HG03571 (cell line): ENCODE results near the gene CGB8.
"Not testable (repeated sequence)": the region's sequence is repeated elsewhere in the genome, so short reads cannot be mapped to it uniquely, and the experiment has no call there.

Experiments used
- ATAC-seq: cut with Tn5 transposase; IDR thresholded peaks from one replicate; pipeline ENCODE4 v1.9.1; 2021; ENCODE audit not compliant: unreplicated experiment

CGB8 gene

DNA sequence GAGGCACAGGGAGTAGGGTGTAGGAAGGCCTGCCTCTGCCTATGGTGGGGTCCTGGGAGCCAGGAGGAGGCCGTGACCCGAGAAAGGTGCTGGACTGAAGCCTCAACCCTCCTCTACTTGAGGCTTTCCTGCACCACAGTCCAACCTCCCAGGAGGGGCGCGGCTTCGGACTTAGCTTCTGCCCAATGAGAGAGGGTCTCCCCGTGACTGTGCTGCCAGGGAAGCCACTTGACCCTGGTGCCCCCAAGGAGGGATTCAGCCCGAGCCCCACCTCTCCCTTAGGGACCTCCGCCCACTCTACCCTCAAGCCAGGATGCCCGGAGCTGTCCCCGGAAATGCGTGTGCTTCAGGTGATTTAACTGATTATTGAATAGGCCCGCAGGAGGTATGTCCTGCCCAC, at the start of gene CGB8:
CGB8 (minus strand) TSS at position 101 of the 400 bp plus-strand sequence. CDS start 372 bp downstream, outside the sequence.
- not testable (repeated sequence) for ATAC-seq

DNA sequence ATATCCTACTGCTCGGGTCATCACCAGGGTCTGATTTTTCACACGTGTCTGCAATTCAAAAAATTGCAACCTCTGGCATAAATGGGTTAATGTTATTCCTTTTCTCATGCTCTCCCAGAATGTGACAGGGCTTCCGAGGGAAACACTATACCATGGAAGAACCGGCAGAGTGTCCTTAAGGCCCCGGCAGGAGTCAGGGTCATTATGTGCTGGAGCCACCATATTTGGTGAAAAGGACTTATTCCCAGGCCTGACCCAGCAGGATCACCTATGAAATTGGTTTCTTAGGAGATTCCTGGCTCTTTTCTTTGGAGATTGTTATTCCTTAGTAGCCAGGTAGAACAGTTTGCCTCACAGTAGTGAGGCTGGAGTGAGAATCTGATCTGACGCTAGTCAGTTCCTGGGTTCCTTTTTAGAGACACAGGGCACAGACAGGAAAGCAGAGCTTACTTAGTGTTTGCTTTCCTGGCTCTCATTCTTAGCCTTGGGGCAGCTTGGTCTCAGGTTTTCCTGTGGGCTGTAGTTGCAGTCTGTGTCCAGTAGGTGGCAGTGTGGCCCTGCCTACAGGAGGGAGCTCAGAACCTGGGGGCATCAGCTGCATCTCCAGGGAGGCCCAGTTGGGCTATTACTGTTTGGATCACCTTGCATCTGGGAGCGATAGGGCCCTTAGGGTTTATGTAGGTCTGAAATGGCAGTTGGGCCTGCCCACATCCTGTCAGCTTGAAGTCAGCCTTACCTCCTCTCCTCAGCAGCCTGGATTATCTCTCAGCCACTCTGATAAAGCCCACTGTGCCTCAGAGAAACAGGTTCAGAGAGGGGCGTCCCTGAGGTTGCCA, 48.8 kb upstream of the CGB8 start:
- no peak for ATAC-seq

DNA sequence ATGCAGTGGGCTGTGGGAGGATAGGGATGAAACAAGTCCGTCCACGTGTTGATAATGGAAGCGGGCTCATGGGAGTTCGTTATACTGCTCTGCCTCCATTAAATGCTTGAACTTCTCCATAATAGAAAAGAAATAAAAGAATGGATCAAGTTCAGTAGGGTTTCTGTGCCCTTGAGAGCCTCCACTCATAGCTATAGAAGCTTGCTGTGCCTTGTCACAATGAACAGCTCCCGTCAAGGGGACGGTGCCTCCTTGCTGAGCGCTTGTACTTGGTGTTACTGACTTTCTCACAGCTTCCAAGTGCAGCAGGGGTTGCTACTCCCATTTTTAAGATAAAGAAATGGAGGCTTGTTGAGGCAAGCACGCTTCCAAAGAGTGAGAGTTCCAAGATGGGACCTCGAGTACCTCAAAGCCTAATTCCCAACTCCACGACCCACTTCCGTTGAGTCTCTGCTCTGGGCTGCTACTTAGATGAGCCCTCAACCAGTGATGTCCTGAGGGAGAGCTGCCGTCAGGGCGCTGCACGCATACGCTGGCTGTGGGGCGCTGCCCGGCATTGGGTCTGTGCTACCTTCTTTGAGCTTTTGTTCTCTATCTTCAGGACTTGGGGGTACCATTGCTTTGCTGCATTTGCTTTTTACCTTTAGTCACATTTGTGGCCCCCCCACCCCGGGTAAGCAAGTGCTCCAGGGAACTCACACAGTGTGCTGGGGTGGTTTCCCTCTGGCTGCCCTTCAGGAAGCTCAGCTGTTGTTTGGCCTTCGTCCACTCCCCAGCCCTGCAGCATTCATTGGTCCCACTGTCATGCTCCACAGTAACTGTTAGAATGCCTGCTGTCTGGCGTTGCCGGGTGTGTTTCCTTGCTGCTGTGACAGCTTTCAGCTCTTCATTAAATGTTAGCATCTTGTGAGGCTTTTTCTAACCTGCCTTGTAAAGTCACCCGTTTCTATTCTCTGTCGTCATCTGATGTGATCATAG, 45.9 kb upstream of the CGB8 start:
- ATAC-seq: no peak

- ATAC-seq: no peak
These were observed 43.8 kb upstream of the CGB8 start for GRCh38 chr19:49092686-49093085.

DNA sequence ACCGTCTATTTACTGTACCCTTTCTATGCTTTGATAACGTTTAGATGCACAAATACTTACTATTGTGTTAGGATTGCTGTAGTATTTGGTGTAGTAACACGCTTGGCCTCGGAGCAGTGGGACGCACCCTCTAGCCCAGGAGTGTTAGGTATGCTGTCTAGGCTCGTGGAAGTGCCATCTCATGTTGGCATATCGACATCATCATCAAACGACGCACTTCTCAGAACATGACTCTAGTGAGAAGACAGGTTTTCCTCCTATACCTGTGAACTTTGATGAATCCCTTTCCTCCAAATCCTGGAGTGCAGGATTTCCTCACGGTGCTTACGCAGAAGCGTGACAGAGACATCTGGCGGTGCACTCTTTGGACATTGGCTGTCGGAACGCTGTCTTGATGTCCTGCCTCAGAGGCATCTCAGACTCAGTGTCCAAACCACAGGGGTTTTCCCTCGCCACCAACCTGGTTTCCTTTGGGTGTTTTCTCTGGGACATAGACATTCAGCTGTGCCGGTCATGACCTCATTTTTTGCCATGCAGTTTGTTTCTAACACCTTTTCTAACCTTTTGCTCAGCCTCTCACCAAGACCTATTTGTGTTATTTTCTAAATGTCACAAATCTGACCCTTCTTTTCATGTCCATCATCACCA, 42.6 kb upstream of the CGB8 start:
- ATAC-seq: no peak

- ATAC-seq: no peak
These were observed 37.4 kb upstream of the CGB8 start for GRCh38 chr19:49086296-49086695.

DNA sequence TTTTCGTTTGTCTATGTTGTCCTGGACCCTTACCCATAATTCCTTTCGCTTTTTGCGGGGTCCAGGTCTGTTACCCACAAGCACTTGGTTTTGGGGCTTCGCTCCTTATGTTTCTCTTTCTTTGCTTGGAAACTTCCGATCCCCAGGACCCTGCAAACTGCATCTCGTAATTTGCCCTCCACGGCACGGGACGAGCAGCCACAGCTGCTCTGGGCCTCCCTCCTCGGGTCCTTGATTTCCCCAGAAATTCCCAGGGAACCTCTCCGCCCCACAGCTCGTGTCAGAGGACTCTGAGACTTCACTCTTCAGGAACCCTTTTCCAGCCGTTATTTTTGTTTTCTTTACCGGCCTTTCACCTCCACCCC, 36.9 kb upstream of the CGB8 start:
- no peak for ATAC-seq

GRCh38 chr19:49085020-49085867, 36.3 kb upstream of the CGB8 start, which contains the start of gene SNRNP70:
Gene SNRNP70, plus strand, starts transcription at chr19:49085451. Its CDS starts 964 bp downstream, at chr19:49086415.
- peak; percentile 73 for ATAC-seq

- no peak for ATAC-seq
These were observed 35.5 kb upstream of the CGB8 start for GRCh38 chr19:49084206-49085019.

DNA sequence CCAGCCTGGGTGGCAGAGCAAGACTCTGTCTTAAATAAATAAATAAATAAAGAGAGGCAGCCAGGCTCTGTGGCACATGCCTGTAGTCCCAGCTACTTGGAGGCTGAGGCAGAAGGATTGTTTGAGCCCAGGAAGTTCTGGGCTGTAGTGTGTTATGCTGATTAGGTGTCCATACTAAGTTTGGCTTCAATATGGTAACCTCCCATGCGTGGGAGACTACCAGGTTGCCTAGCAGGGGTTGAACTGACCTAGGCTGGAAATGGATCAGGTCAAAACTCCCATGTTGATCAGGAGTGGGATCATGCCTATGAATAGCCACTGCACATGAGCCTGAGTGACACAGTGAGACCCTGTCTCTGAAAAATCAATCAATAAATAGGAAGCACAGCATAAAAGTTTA, 32.4 kb upstream of the CGB8 start:
- no peak for ATAC-seq

DNA sequence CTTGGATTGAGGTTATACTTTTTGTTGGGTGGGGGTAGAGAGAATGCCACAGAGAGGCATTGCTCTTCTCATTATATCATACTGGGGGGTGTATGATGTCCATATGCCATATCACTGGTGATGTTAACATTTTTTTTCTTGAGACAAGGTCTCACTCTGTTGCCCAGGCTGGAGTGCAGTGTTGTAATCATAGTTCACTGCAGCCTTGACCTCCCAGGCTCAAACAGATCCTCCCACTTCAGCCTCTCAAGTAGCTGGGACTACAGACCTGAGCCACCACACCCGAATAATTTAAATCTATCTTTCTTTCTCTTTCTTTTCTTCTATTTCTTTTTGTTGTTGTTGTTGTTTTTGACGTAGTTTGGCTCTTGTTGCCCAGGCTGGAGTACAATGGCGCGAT, 31.5 kb upstream of the CGB8 start:
- no peak for ATAC-seq

GRCh38 chr19:49074869-49075268, 26.0 kb upstream of the CGB8 start:
- not testable (repeated sequence) for ATAC-seq

DNA sequence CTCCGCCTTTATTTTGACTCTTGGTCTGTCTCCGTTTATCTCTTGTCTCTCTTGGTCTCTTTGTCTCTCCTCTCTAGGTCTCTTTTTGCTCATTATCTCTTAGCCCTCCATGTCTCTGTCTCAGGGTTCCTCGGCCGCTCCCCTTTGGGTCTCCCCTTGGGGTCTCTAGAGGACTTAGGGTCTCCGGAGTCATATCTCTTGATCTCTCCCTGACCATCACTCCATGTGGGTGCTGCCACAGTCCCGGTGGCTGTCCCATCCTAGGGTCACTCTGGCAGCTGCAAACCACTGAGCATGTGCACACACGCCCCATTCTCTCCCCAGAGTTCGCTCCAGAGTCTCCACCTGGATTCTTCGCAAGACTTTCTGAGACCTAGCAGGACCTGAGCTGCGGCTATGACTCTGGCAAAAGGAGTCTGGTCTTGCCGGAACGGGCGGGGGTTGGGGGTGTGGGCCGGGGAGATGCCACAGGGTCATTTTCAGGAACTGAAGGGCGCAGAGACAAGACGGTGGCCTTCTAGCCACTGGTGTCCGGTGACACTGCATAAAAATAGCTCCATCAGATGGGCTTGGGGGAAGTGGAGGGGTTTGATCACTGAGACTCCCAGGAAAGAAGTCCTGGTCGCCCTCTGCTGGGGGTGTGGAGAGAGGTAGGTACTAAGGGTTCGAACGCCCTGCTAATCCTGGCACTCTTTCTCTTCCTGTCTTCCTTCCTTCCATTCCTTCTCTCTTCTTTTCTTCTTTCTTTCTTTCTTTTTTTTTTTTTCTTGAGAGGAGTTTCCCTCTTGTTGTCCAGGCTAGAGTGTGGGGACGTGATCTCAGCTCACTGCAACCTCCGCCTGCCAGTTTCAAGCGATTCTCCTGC, 24.8 kb upstream of the CGB8 start:
- ATAC-seq: no peak

DNA sequence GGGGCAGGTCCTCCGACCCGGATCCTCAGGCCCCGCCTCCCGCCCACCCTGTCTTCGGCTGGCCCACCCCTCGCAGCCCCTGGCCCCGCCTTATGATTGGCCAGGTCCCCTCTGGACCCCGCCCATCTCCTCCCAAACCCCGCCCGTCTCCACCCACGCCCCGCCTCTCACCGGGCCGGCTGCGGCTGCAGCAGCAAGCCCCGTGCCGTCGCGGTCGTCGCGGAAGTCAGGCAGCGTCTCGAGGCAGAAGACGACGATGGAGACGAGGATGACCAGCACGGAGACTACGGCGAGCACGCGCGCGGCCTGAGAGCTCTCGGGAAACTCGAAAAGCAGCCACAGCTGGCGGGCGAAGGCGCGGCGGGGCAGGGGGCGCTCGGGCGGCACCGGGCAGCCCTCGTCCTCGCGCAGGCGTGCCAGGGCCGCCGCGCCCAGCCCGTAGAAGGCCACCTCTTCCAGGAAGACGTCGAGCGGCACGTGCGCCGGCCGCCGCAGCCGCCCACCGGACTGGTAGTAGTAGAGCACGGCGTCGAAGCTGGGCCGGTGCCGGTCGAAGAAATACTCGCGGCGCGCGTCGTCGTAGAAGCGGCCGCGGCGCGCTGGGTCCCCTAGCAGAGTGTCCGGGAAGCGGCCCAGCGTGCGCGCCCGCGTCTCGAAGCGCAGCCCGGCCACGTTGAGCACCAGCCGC, 23.1 kb upstream of the CGB8 start:
- ATAC-seq: no peak

DNA sequence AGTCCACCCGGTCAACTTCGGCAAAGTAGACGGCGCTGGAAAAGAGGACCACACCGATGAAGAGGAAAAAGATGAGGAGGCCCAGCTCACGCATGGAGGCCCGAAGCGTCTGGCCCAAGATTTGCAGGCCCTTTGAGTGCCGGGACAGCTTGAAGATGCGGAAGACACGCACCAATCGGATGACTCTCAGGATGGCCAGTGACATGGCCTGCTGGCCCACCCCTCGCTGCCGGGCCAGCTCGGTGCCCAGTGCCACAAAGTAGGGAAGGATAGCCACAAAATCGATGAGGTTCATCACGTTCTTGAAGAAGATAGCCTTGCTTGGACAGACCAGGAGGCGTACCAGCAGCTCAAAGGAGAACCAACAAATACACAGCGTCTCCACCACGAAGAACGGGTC, 21.5 kb upstream of the CGB8 start:
- ATAC-seq: no peak

- no peak for ATAC-seq
These were observed 20.1 kb upstream of the CGB8 start for GRCh38 chr19:49069026-49069425.

GRCh38 chr19:49067554-49067953, 18.6 kb upstream of the CGB8 start:
- ATAC-seq: no peak

DNA sequence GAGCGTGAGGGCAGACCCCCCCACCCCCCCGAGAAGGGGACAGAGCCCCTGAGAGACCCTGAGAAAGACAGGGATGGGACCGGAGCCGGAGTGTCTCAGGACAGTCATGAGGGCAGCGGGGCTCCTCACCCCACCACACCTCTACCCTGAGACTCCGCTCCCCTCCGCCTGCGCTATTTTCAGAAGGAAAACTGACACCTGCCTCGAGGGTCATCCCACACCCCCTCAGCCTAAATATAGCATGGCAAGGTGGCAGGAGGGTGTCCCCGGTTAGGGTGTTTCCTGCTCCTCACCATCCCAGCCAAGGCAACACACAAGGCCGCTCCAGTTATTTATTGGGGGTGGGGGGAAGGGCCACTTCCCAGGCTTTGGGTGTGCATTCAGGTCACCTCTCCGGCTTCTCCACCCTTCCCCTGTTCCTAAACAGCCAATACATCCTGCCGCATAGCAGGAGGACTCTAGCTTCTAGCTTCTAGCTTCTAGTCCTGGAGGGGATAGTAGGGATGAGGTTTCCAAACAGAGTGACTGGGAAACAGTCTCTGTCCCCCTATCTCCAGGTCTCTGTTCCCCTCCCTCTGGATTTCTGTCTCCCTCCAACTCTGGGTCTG, 17.1 kb upstream of the CGB8 start:
- ATAC-seq: no peak
